Adrenal gland (tissue), 12 donors: ENCODE data around the gene ZNF557. TPM values are rescaled to one million over a fixed set of nuclear protein-coding genes. Genes with fewer than 3 reads are reported as not detected.
A peak's percentile ranks its signal among the peaks of the same experiment; 100 is the strongest.

Source experiments
- DNase-seq, 7 donors: peaks; one replicate each; pipeline ENCODE4 v3.0.0-alpha.2; 2019 to 2020
- H3K27ac ChIP-seq, 5 donors: fragments of 200-600 bp; sonication (generic) in 4 of 5; 1 replicate in 3 of 5; 2 replicates in 2 of 5; pipeline versions ENCODE4 v1.5.1 to v1.8.0; 2016 to 2020; ENCODE audit warnings: mild to moderate bottlenecking in 1 of 5
- H3K27me3 ChIP-seq: fragments of 200-600 bp; 2 replicates; pipeline ENCODE4 v1.8.0; 2021
- H3K36me3 ChIP-seq, 2 donors: fragments of 200-600 bp; replicated peaks in 1 of 2; 1 replicate in 1 of 2; 2 replicates in 1 of 2; pipeline versions ENCODE4 v1.5.1 to v1.8.0; 2018 to 2022
- H3K4me1 ChIP-seq, 2 donors: fragments of 200-600 bp; replicated peaks in 1 of 2; 1 replicate in 1 of 2; 2 replicates in 1 of 2; pipeline versions ENCODE4 v1.5.1 to v1.8.0; 2018 to 2021
- H3K4me3 ChIP-seq, 4 donors: fragments of 200-600 bp; sonication (generic) in 3 of 4; one replicate each; pipeline ENCODE4 v1.5.1; 2016 to 2018
- H3K9me3 ChIP-seq, 3 donors: fragments of 200-600 bp; sonication (generic) in 1 of 3; replicated peaks in 1 of 3; 1 replicate in 2 of 3; 2 replicates in 1 of 3; pipeline versions ENCODE4 v1.5.1 to v1.8.0; 2016 to 2021
- POLR2A ChIP-seq, 2 donors: fragments of 450-650 bp; IDR thresholded peaks; one replicate each; pipeline ENCODE4 v1.6.1; 2017; ENCODE audit warnings: antibody characterized with exemption in 2 of 2, mild to moderate bottlenecking in 2 of 2, moderate library complexity in 1 of 2
- WGBS, 4 donors: extraction: QIAGEN DNeasy Blood & Tissue Kit in 2 of 4; methylation state at CpG; one replicate each; pipeline versions ENCODE4 v1.1.5 to v1.1.7; 2013 to 2017; 5-methylcytosine and 5-hydroxymethylcytosine counted together
- intact Hi-C, 2 donors: fragments of 100-400 bp; cut with DNase I; formaldehyde crosslinking; loops; one replicate each; pipeline versions ENCODE4 v1.14.1 to v1.15.0; 2022 to 2023
- polyA plus RNA-seq, 3 donors: library from polyadenylated mRNA; stranded (reverse); fragments of 200-250 nt in 2 of 3; fragments of 350-450 nt in 1 of 3; fragmentation: Illumina TruSeq in 1 of 3; extraction: RNeasy Lipid Tissue Mini Kit (QIAGEN cat#74804) in 1 of 3; gene quantifications; one replicate each; pipeline ENCODE4 v1.2.3, GENCODE V29; 2013 to 2014
- total RNA-seq, 9 donors: library from RNA; depleted of rRNA in 4 of 9; stranded (reverse); fragments of >200 nt in 4 of 9; fragments of 120-200 nt in 1 of 9; fragmentation: NEBNext Ultra II Directional in 1 of 9; extraction: Animal tissue kit (Norgen Biotek cat#: 25700) in 1 of 9; gene quantifications; one replicate each; pipeline versions ENCODE4 v1.1.0 to v1.2.4, GENCODE V29; 2013 to 2023
- TF ChIP-seq, protein P1 (sequence below), 6 experiments: fragments of 450-650 bp in 4 of 6; fragments of 200-600 bp in 2 of 6; sonication (generic) in 1 of 6; IDR thresholded peaks; 1 replicate in 5 of 6; 2 replicates in 1 of 6; pipeline versions ENCODE4 v1.5.1 to v1.8.0; 2016 to 2021; ENCODE audit warnings: antibody characterized with exemption in 6 of 6, mild to moderate bottlenecking in 2 of 6, moderate library complexity in 1 of 6
- donor health status: healthy with polysubstance abuse.
- donor health status: Bipolar disorder and iron deficiency.
- donor health status: DM: yes; HTN: yes; CAD: no.
- donor health status: DM: no; HTN: no; CAD: no.
- donor health status: DM: no; HTN: no; CAD: no.
- donor health status: DM: yes; HTN: yes; CAD: no.

ZNF557 gene
- total and polyA plus RNA-seq, 12 donors, result 2.2 to 13.7 (median 8.8) TPM

DNA sequence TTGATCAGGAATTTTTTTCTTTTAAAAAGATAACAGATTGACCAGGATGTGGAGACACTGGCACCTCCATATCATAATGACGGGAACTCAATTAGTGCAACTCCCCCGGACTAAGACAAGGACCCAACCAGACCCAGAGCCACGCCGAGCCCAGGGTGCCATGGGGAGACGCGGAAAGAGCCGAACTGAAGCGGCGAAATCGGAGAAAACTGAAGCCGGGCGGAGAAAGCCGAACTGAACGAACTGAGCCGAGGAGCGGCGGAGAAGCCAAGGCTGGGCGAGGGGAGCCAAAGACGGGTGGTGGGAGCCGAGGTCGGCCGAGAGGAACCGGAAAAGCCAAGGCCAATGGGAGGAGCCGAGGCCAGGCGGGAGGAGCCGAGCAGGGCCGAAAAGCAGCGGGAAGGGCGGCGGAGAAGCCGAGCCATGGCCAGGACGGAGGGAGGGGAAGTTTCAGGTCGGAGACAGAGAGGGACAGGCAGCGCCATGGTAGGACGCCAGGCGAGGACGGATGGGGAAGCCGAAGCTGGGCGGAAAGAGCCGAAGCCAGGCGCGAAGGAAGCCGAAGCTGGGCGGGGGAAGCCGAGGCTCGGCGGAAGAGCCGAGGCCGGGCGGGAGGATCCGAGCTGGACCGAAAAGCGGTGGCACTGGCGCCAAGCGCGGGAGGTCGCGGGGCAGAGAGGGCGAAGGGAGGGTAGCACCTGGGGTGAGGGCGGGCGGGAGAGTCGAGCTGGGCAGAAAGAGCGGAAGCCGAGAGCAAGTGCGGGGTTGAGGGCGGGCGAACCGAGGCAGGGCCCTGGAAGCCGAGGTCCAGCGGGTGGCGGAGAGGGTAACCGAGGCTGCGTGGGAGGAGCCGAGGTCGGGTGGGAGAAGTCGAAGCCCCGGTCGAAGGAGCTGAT is 29.4 kb downstream of the ZNF557 start:
- peak overlapping the region; percentile 86 to 95 (median 92) for H3K27ac ChIP-seq
- H3K36me3 ChIP-seq, result no peaks in the 10 kb centered on the region
- peak; percentile 92 to 96 (median 94) for DNase-seq
- no peaks in the 10 kb centered on the region for H3K9me3 ChIP-seq
- no peaks in the 10 kb centered on the region for H3K27me3 ChIP-seq
- peak overlapping the region; percentile 26 to 78 (median 52) for H3K4me3 ChIP-seq
- TF ChIP-seq, protein P1, sequence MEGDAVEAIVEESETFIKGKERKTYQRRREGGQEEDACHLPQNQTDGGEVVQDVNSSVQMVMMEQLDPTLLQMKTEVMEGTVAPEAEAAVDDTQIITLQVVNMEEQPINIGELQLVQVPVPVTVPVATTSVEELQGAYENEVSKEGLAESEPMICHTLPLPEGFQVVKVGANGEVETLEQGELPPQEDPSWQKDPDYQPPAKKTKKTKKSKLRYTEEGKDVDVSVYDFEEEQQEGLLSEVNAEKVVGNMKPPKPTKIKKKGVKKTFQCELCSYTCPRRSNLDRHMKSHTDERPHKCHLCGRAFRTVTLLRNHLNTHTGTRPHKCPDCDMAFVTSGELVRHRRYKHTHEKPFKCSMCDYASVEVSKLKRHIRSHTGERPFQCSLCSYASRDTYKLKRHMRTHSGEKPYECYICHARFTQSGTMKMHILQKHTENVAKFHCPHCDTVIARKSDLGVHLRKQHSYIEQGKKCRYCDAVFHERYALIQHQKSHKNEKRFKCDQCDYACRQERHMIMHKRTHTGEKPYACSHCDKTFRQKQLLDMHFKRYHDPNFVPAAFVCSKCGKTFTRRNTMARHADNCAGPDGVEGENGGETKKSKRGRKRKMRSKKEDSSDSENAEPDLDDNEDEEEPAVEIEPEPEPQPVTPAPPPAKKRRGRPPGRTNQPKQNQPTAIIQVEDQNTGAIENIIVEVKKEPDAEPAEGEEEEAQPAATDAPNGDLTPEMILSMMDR (IDR thresholded peaks at IDR 0.05), result no peak
- TF ChIP-seq POLR2A (IDR thresholded peaks at IDR 0.05), result peak in 1 of 2 donors; percentile 40
- peaks cover 6% of the 10 kb centered on the region in 2 donors for H3K4me1 ChIP-seq
- 0 to 1% (median 0%) methylated on average over 68 to 78 of the region's 78 CpGs for WGBS, 4 donors
- intact Hi-C loops, result no loop called here

DNA sequence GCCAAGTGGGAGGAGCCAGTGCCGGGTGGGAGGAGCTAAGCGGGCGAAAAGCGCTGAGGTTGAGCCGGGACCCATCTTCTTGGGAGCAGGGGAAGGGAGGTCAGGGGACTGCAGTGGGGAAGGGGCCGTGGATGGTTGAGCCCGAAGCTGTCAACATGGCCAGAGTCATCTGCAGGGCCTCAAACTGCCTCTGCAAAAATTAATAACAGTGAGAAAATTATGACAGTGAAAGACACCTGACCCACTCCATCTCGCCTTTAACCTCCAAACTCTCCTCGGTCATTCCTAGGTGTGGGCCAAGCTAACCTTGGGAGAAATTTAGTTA is 30.1 kb downstream of the ZNF557 start:
- Histone ChIP-seq H3K27ac (peak overlapping the region; percentile 86 to 95 (median 92)), H3K4me1 (peaks cover 6% of the 10 kb centered on the region in 2 donors), H3K27me3 (no peaks in the 10 kb centered on the region), H3K36me3 (no peaks in the 10 kb centered on the region), H3K9me3 (no peaks in the 10 kb centered on the region), H3K4me3 (peak overlapping the region in 2 of 4 donors; percentile 43 to 78)
- WGBS, 4 donors, result 7 to 11% (median 11%) methylated on average over 6 to 9 of the region's 9 CpGs
- no peak for DNase-seq
- intact Hi-C loops, result no loop called here
- TF ChIP-seq, protein P1 (IDR thresholded peaks at IDR 0.05), result no peak
- TF ChIP-seq POLR2A (IDR thresholded peaks at IDR 0.05), result no peak

DNA sequence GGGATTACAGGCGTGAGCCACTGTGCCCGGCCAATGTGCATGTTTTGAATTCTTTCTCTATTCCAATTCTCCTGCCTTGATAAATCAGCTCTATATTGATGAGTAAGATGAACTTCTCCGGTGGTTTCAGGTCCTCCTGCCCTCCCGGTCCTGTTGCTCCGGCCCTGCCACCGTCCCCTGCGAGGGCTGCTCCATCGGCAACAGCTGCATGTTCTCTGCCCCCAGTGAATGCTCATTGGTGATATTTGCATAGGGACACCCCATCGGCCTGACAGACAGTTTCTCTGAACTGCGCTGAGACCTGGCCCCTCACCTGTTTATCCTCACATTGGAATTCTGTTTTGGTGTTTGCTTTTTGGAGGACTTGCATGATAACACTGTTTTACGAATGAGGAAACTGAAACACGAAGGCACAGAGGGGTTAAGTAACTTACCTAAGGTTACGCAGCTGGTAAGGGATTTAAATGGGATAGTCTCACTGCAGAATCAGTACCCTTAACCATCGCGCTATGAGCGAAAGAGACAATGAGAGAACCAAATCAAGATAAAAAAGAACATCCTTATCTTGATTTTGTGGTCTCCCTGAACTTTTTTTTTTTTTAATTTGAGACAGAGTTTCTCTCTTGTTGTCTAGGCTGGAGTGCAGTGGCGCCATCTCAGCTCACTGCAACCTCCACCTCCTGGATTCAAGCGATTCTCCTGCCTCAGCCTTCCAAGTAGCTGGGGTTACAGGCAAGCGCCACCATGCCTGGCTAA is 32.2 kb downstream of the ZNF557 start:
- Histone ChIP-seq H3K27me3 (no peaks in the 10 kb centered on the region), H3K4me3 (no peak overlapping the region), H3K36me3 (no peaks in the 10 kb centered on the region), H3K27ac (no peak overlapping the region), H3K9me3 (no peaks in the 10 kb centered on the region), H3K4me1 (peaks cover 6% of the 10 kb centered on the region in 2 donors)
- TF ChIP-seq POLR2A (IDR thresholded peaks at IDR 0.05), result no peak
- TF ChIP-seq, protein P1 (IDR thresholded peaks at IDR 0.05), result no peak
- 65 to 72% (median 67%) methylated on average over 19 of the region's 19 CpGs for WGBS, 4 donors
- intact Hi-C loops, result loop anchor here in 1 of 2 donors (2.0 kb wide), 1 partner anchor 239 kb away; no protein-coding TSS in a partner anchor
- no peak for DNase-seq

DNA sequence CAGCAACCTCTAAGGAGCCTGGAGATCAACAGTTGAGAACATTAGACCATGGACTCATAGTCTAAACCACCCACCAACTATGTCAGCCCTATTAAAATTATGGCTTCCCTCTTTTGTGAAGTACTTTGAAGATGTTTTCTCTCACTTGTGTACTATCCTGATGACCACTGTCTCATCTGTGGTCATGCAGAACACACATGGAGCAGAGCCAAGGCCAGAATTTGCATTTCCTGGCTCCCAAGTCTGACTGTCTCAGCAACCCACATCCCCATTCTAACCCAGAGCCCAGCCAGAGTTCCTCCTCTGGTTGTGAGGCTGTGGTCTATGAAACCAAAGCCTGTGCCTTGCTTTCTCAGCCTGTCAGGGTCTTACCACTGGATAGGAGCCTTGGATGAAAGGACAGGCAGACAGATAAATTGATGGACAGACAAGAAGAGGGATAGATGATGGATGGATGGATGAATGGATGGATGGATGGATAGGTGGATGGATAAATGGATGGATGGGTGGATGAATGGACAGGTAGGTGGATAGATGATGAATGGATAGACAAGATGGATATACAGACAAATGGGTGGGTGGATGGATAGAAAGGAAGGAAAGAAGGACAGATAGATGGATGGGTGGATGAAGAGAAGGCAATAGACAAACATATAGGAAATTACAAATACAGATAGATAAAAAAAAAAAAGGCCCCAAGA is 35.4 kb downstream of the ZNF557 start:
- Histone ChIP-seq H3K4me3 (no peak overlapping the region), H3K36me3 (no peaks in the 10 kb centered on the region), H3K27ac (no peak overlapping the region), H3K27me3 (no peaks in the 10 kb centered on the region), H3K9me3 (no peaks in the 10 kb centered on the region), H3K4me1 (peaks cover under 1 to 6% of the 10 kb centered on the region in 2 donors)
- no peak for TF ChIP-seq POLR2A (IDR thresholded peaks at IDR 0.05)
- TF ChIP-seq, protein P1 (IDR thresholded peaks at IDR 0.05), result no peak
- DNase-seq, result peak in 2 of 7 donors; percentile 42 to 48
- intact Hi-C loops, result no loop called here
